ENCODE results near the gene APLP2.
A peak's percentile ranks its signal among the peaks of the same experiment; 100 is the strongest.

The APLP2 gene

GRCh38 chr11:130070846-130071200 lies 1.1 kb downstream of the APLP2 start:
- Histone ChIP-seq H3K9me3 (ENCODE audit: insufficient read depth, low read length) (no peaks in the 10 kb centered on the region), H2AFZ (ENCODE audit: low read depth, low read length, severe bottlenecking) (no peak overlapping the region), H3K4me2 (ENCODE audit: low read depth, low read length, poor library complexity, severe bottlenecking) (peak overlapping the region; percentile 98), H3K4me3 (ENCODE audit: insufficient read depth, low read length, poor library complexity, severe bottlenecking) (peak overlapping the region; percentile 69), H3K79me2 (ENCODE audit: insufficient read depth, low read length) (peaks cover 55% of the 10 kb centered on the region), H3K9me2 (replicated peaks; ENCODE audit: insufficient read depth, low read length) (no peaks in the 10 kb centered on the region), H3K9ac (ENCODE audit: low read length) (peak overlapping the region; percentile 75), H4K20me1 (ENCODE audit: low read depth, low read length) (0 out of 2 replicates have a peak, but pooled peaks cover 3% of the 10 kb centered on the region), H3F3A (ENCODE audit: insufficient read depth) (no peaks in the 10 kb centered on the region; the same call in 1 of the 2 replicates), H3K27ac (ENCODE audit: low read depth, low read length) (peak overlapping the region; percentile 74), H3K36me3 (ENCODE audit: low read length) (no peaks in the 10 kb centered on the region), H3K27me3 (ENCODE audit: low read length) (no peaks in the 10 kb centered on the region)
- no peak for TF ChIP-seq EZH2phosphoT487 (conservative IDR thresholded peaks at IDR 0.05; ENCODE audit: low read length)
- no peak for TF ChIP-seq CTCF (IDR thresholded peaks at IDR 0.05; ENCODE audit: insufficient read depth, low read length, poor library complexity, severe bottlenecking)

GRCh38 chr11:130071211-130071712 lies 1.6 kb downstream of the APLP2 start:
- peak overlapping the region; percentile 98 for H3K4me2 ChIP-seq (ENCODE audit: low read depth, low read length, poor library complexity, severe bottlenecking)
- no peaks in the 10 kb centered on the region; the same call in 1 of the 2 replicates for H3F3A ChIP-seq (ENCODE audit: insufficient read depth)
- H4K20me1 ChIP-seq (ENCODE audit: low read depth, low read length): 0 out of 2 replicates have a peak, but pooled peaks cover 3% of the 10 kb centered on the region
- no peaks in the 10 kb centered on the region for H3K27me3 ChIP-seq (ENCODE audit: low read length)
- H3K27ac ChIP-seq (ENCODE audit: low read depth, low read length): peak overlapping the region; percentile 74
- peaks cover 59% of the 10 kb centered on the region for H3K79me2 ChIP-seq (ENCODE audit: insufficient read depth, low read length)
- H3K9me2 ChIP-seq (replicated peaks; ENCODE audit: insufficient read depth, low read length): no peaks in the 10 kb centered on the region
- no peaks in the 10 kb centered on the region for H3K9me3 ChIP-seq (ENCODE audit: insufficient read depth, low read length)
- no peak overlapping the region for H2AFZ ChIP-seq (ENCODE audit: low read depth, low read length, severe bottlenecking)
- H3K4me3 ChIP-seq (ENCODE audit: insufficient read depth, low read length, poor library complexity, severe bottlenecking): peak overlapping the region; percentile 69
- TF ChIP-seq CTCF (IDR thresholded peaks at IDR 0.05; ENCODE audit: insufficient read depth, low read length, poor library complexity, severe bottlenecking) (no peak), EZH2phosphoT487 (conservative IDR thresholded peaks at IDR 0.05; ENCODE audit: low read length) (no peak)
- H3K9ac ChIP-seq (ENCODE audit: low read length): peak overlapping the region; percentile 75
- H3K36me3 ChIP-seq (ENCODE audit: low read length): no peaks in the 10 kb centered on the region

GRCh38 chr11:130074736-130075135 lies 5.0 kb downstream of the APLP2 start:
- H4K20me1 ChIP-seq (ENCODE audit: low read depth, low read length): 0 out of 2 replicates have a peak, but pooled peaks cover 11% of the 10 kb centered on the region
- peaks cover 5% of the 10 kb centered on the region; the same call in 1 of the 2 replicates for H3F3A ChIP-seq (ENCODE audit: insufficient read depth)
- peaks cover 94% of the 10 kb centered on the region for H3K79me2 ChIP-seq (ENCODE audit: insufficient read depth, low read length)
- no peaks in the 10 kb centered on the region for H3K27me3 ChIP-seq (ENCODE audit: low read length)
- no peak overlapping the region for H3K9ac ChIP-seq (ENCODE audit: low read length)
- TF ChIP-seq CTCF (IDR thresholded peaks at IDR 0.05; ENCODE audit: insufficient read depth, low read length, poor library complexity, severe bottlenecking) (no peak), EZH2phosphoT487 (conservative IDR thresholded peaks at IDR 0.05; ENCODE audit: low read length) (no peak)
- no peaks in the 10 kb centered on the region for H3K36me3 ChIP-seq (ENCODE audit: low read length)
- H3K27ac ChIP-seq (ENCODE audit: low read depth, low read length): no peak overlapping the region
- H3K9me2 ChIP-seq (replicated peaks; ENCODE audit: insufficient read depth, low read length): no peaks in the 10 kb centered on the region
- H3K4me3 ChIP-seq (ENCODE audit: insufficient read depth, low read length, poor library complexity, severe bottlenecking): no peak overlapping the region
- H2AFZ ChIP-seq (ENCODE audit: low read depth, low read length, severe bottlenecking): no peak overlapping the region
- H3K4me2 ChIP-seq (ENCODE audit: low read depth, low read length, poor library complexity, severe bottlenecking): peak overlapping the region; percentile 21
- H3K9me3 ChIP-seq (ENCODE audit: insufficient read depth, low read length): no peaks in the 10 kb centered on the region
